Natural killer cell (primary cell): ENCODE measurements around the gene TCF19. TPM values are rescaled to one million over a fixed set of nuclear protein-coding genes. Genes with fewer than 3 reads are reported as not detected.

Experiments
- ATAC-seq, 3 donors: fragments of 150-1000 bp in 2 of 3; fragments of 200-7000 bp in 1 of 3; cut with Tn5 transposase; 1 replicate in 1 of 3; 2 replicates in 2 of 3; pipeline ENCODE4 v1.10.0; 2021; ENCODE audit warnings: mild to moderate bottlenecking in 2 of 3, moderate library complexity in 2 of 3
- DNase-seq, 2 donors: peaks; one replicate each; pipeline versions ENCODE4 v3.0.0 to v3.0.0-alpha.2; 2013 to 2021; ENCODE audit warnings: mixed read lengths in 1 of 2
- H3K27ac ChIP-seq: one replicate; pipeline ENCODE4 v1.5.1; 2013; ENCODE audit warnings: mild to moderate bottlenecking, low read length
- H3K27me3 ChIP-seq: one replicate; pipeline ENCODE4 v1.6.1; 2013; ENCODE audit warnings: low read length; ENCODE audit not compliant: control insufficient read depth, insufficient read depth
- H3K36me3 ChIP-seq: one replicate; pipeline ENCODE4 v1.6.1; 2013; ENCODE audit warnings: low read length; ENCODE audit not compliant: control insufficient read depth, insufficient read depth
- H3K4me1 ChIP-seq: one replicate; pipeline ENCODE4 v1.6.1; 2013; ENCODE audit warnings: low read length; ENCODE audit not compliant: control insufficient read depth, insufficient read depth
- H3K4me3 ChIP-seq: one replicate; pipeline ENCODE4 v1.5.1; 2013; ENCODE audit warnings: low read length
- H3K9me3 ChIP-seq: one replicate; pipeline ENCODE4 v1.6.1; 2013; ENCODE audit warnings: low read length; ENCODE audit not compliant: control insufficient read depth, insufficient read depth
- H3K27ac Mint-ChIP-seq, 2 donors: one replicate each; pipeline ENCODE4 v1.8.0; 2022; ENCODE audit warnings: mild to moderate bottlenecking in 2 of 2, mixed read lengths in 2 of 2, moderate library complexity in 1 of 2
- H3K27me3 Mint-ChIP-seq, 2 donors: one replicate each; pipeline ENCODE4 v1.8.0; 2022; ENCODE audit warnings: low read depth in 2 of 2, mixed read lengths in 2 of 2
- H3K36me3 Mint-ChIP-seq: one replicate; pipeline ENCODE4 v1.8.0; 2022; ENCODE audit warnings: mixed read lengths
- H3K4me1 Mint-ChIP-seq, 2 donors: one replicate each; pipeline ENCODE4 v1.8.0; 2022; ENCODE audit warnings: mixed read lengths in 2 of 2
- H3K4me3 Mint-ChIP-seq: one replicate; pipeline ENCODE4 v1.8.0; 2022; ENCODE audit warnings: mild to moderate bottlenecking, moderate library complexity, mixed read lengths
- H3K9me3 Mint-ChIP-seq, 2 donors: one replicate each; pipeline ENCODE4 v1.8.0; 2022; ENCODE audit warnings: mixed read lengths in 2 of 2
- WGBS: methylation state at CpG from one replicate; pipeline ENCODE4 v1.1.7; 2013; ENCODE audit warnings: missing lambda C conversion rate; ENCODE audit not compliant: insufficient coverage; 5-methylcytosine and 5-hydroxymethylcytosine counted together
- intact Hi-C: fragments of 100-400 bp; cut with micrococcal nuclease; formaldehyde crosslinking; loops from one replicate; pipeline ENCODE4 v1.14.2; 2022
- total RNA-seq, 4 donors: library from RNA; stranded (reverse); fragments of 120-200 nt in 1 of 4; gene quantifications; one replicate each; pipeline versions ENCODE4 v1.2.3 to v1.2.4, GENCODE V29; 2013 to 2022
- TF ChIP-seq, protein P1 (sequence below): fragments of 200-600 bp; IDR thresholded peaks from one replicate; pipeline ENCODE4 v1.8.0; 2022; ENCODE audit warnings: antibody characterized with exemption

The TCF19 gene
- total RNA-seq, 3 donors from 2014 or later (not counting 1 experiment from before 2014, with no cell fraction given), result 7.2 to 12.0 (median 9.2) TPM

DNA sequence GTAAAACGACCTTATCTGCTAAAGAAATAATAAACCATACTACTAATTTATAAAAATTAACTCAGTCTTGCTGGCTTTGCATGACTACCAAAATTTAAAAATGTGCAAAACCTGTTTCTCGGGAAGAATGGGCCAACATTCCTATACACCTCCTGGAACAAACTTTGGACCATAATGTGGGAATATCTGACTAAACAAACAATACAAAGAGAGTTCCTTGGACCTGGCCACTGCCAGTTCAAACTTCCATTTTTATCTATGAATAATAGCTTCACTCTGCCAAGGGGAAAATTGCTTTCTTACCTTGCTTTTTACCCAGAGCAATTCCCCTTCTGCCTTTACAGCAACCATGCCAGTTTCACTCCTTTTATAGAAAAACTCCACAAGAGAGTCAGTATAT, 50.7 kb downstream of the TCF19 start:
- H3K4me1 ChIP-seq, result peaks cover 8% of the 10 kb centered on the region
- TF ChIP-seq, protein P1, sequence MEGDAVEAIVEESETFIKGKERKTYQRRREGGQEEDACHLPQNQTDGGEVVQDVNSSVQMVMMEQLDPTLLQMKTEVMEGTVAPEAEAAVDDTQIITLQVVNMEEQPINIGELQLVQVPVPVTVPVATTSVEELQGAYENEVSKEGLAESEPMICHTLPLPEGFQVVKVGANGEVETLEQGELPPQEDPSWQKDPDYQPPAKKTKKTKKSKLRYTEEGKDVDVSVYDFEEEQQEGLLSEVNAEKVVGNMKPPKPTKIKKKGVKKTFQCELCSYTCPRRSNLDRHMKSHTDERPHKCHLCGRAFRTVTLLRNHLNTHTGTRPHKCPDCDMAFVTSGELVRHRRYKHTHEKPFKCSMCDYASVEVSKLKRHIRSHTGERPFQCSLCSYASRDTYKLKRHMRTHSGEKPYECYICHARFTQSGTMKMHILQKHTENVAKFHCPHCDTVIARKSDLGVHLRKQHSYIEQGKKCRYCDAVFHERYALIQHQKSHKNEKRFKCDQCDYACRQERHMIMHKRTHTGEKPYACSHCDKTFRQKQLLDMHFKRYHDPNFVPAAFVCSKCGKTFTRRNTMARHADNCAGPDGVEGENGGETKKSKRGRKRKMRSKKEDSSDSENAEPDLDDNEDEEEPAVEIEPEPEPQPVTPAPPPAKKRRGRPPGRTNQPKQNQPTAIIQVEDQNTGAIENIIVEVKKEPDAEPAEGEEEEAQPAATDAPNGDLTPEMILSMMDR, result no peak
- no peak overlapping the region for H3K4me3 ChIP-seq
- Mint-ChIP-seq H3K4me1 (peaks cover under 1 to 5% of the 10 kb centered on the region in 2 donors), H3K27me3 (peaks cover 0 to 6% of the 10 kb centered on the region in 2 donors), H3K36me3 (no peaks in the 10 kb centered on the region), H3K9me3 (no peaks in the 10 kb centered on the region), H3K27ac (no peak overlapping the region), H3K4me3 (no peak overlapping the region)
- WGBS, result 96% methylated on average over 2 of the region's 2 CpGs
- no peaks in the 10 kb centered on the region for H3K27me3 ChIP-seq
- no peak for ATAC-seq
- intact Hi-C loops, result no loop called here
- H3K9me3 ChIP-seq, result no peaks in the 10 kb centered on the region
- H3K36me3 ChIP-seq, result no peaks in the 10 kb centered on the region
- no peak for DNase-seq
- H3K27ac ChIP-seq, result no peak overlapping the region

- H3K9me3 Mint-ChIP-seq, result no peaks in the 10 kb centered on the region
Observed at GRCh38 chr6:31210123-31210522, 51.7 kb downstream of the TCF19 start.

DNA sequence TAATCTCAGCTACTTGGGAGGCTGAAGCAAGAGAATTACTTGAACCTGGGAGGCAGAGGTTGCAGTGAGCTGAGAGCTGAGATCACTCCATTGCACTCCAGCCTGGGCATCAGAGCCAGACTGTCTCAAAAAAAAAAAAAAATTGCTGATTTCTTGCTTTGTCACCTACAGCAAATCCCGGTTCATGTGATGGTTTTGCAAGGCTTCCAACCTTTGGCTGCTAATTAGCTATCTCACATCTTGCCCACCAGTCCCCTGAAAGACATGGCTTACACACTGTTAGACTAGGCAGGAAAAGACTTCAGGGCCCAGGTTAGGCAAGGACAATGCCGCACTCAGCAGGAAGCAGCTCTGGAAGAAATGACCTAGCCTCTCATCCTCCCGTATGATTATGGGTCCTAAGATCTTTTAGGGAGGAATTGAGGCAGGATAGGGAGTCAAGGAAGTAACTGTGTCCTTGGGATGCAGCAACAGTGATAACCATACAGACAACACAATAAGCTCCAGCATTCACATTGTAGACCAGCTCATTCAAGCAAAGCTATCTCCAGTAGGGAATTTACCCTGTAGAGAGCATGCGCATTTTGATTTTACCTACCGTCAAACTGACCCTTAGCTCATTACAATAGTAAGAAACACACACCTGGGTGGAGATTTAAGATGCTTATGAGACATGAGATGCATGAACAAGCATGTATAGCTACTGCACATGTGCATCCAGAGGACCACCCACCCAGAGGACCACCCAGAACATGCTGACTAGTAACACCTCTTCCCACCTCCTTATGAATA, 52.5 kb downstream of the TCF19 start:
- TF ChIP-seq, protein P1, result no peak
- Mint-ChIP-seq H3K27me3 (peaks cover 0 to 6% of the 10 kb centered on the region in 2 donors), H3K36me3 (no peaks in the 10 kb centered on the region), H3K4me1 (no peaks in the 10 kb centered on the region), H3K4me3 (no peak overlapping the region), H3K27ac (no peak overlapping the region), H3K9me3 (no peaks in the 10 kb centered on the region)
- ATAC-seq (no peak), DNase-seq (no peak)
- intact Hi-C loops, result no loop called here
- Histone ChIP-seq H3K36me3 (no peaks in the 10 kb centered on the region), H3K4me3 (no peak overlapping the region), H3K27me3 (no peaks in the 10 kb centered on the region), H3K4me1 (no peaks in the 10 kb centered on the region), H3K9me3 (no peaks in the 10 kb centered on the region), H3K27ac (no peak overlapping the region)
- WGBS, result 88% methylated on average over 3 of the region's 5 CpGs

More at GRCh38 chr6:31210123-31210522, 51.7 kb downstream of the TCF19 start:
- no peaks in the 10 kb centered on the region for H3K27me3 ChIP-seq
- Mint-ChIP-seq H3K4me3 (no peak overlapping the region), H3K27me3 (peaks cover 0 to 6% of the 10 kb centered on the region in 2 donors), H3K4me1 (no peaks in the 10 kb centered on the region), H3K27ac (no peak overlapping the region), H3K36me3 (no peaks in the 10 kb centered on the region)
- DNase-seq (no peak), ATAC-seq (no peak)
- no peaks in the 10 kb centered on the region for H3K9me3 ChIP-seq
- H3K4me1 ChIP-seq, result no peaks in the 10 kb centered on the region
- TF ChIP-seq, protein P1, result no peak
- 82% methylated on average over 3 of the region's 6 CpGs for WGBS
- intact Hi-C loops, result no loop called here
- no peak overlapping the region for H3K27ac ChIP-seq
- no peak overlapping the region for H3K4me3 ChIP-seq
- H3K36me3 ChIP-seq, result no peaks in the 10 kb centered on the region

Other genes starting within 250 kb of the TCF19 start
- 10 to 100 TPM; 16.9 to 36.7 (median 24.5) TPM for gene VARS2, start 244.4 kb upstream of the TCF19 start, total RNA-seq
- not detected for gene SFTA2, start 226.4 kb upstream of the TCF19 start, total RNA-seq
- gene MUCL3, start 217.6 kb upstream of the TCF19 start, total RNA-seq, result not detected
- not detected for gene MUC21, start 174.9 kb upstream of the TCF19 start, total RNA-seq
- not detected for gene MUC22, start 148.1 kb upstream of the TCF19 start, total RNA-seq
- not detected for gene C6orf15, start 46.0 kb upstream of the TCF19 start, total RNA-seq
- not detected for gene PSORS1C1, start 43.8 kb upstream of the TCF19 start, total RNA-seq
- not detected for gene CDSN, start 38.1 kb upstream of the TCF19 start, total RNA-seq
- not detected for gene PSORS1C2, start 19.5 kb upstream of the TCF19 start, total RNA-seq
- gene CCHCR1, start 787 bp upstream of the TCF19 start, total RNA-seq, result 10 to 100 TPM; 13.0 to 20.7 (median 16.9) TPM
- not detected for gene POU5F1, start 12.1 kb downstream of the TCF19 start, total RNA-seq
- gene HLA-C, start 113.5 kb downstream of the TCF19 start, total RNA-seq, result 1,000 to 10,000 TPM; 2,828 to 3,894 (median 3,245) TPM
- gene HLA-B, start 198.6 kb downstream of the TCF19 start, total RNA-seq, result over 10,000 TPM in 2 of 3 donors, 1,000 to 10,000 TPM in 1; 9,586 to 11,061 (median 11,048) TPM
- gene MICA, start 245.0 kb downstream of the TCF19 start, total RNA-seq, result 10 to 100 TPM in 2 of 3 donors, 1 to 10 TPM in 1; 9.3 to 19.7 (median 11.4) TPM